ENCODE data around the gene BCAM.
"Not testable (repeated sequence)": the region's sequence is repeated elsewhere in the genome, so short reads cannot be mapped to it uniquely, and the experiment has no call there.

The BCAM gene

GRCh38 chr19:44856421-44857083 lies 47.6 kb downstream of the BCAM start:
- TF ChIP-seq CTCF (IDR thresholded peaks at IDR 0.05; ENCODE audit: low read length), result no peak
- no peak for TF ChIP-seq EZH2 (IDR thresholded peaks at IDR 0.05; ENCODE audit: borderline replicate concordance, low read length)
- Histone ChIP-seq H4K20me1 (ENCODE audit: insufficient read depth, low read length) (no peaks in the 10 kb centered on the region), H3F3A (ENCODE audit: insufficient read depth, low read length) (no peaks in the 10 kb centered on the region), H3K9ac (ENCODE audit: low read length) (no peak overlapping the region), H3K9me2 (ENCODE audit: low read depth, low read length) (no peaks in the 10 kb centered on the region), H3K4me2 (ENCODE audit: low read length) (no peak overlapping the region), H3K4me3 (ENCODE audit: low read depth, low read length, poor library complexity, severe bottlenecking) (no peak overlapping the region), H3K27ac (ENCODE audit: low read depth, low read length, poor library complexity, severe bottlenecking) (no peak overlapping the region), H3K9me3 (ENCODE audit: low read length) (no peaks in the 10 kb centered on the region), H2AFZ (ENCODE audit: low read length) (no peak overlapping the region), H3K36me3 (ENCODE audit: insufficient read depth, low read length) (no peaks in the 10 kb centered on the region), H3K79me2 (ENCODE audit: insufficient read depth, low read length) (no peaks in the 10 kb centered on the region), H3K27me3 (ENCODE audit: insufficient read depth, low read length) (no peaks in the 10 kb centered on the region; the same call in 1 of the 2 replicates), H3K4me1 (ENCODE audit: insufficient read depth, low read length, severe bottlenecking) (no peaks in the 10 kb centered on the region)

- H3K79me2 ChIP-seq (ENCODE audit: insufficient read depth, low read length), result no peaks in the 10 kb centered on the region
- no peak overlapping the region for H2AFZ ChIP-seq (ENCODE audit: low read length)
- no peaks in the 10 kb centered on the region for H3K9me3 ChIP-seq (ENCODE audit: low read length)
- H3K4me3 ChIP-seq (ENCODE audit: low read depth, low read length, poor library complexity, severe bottlenecking), result no peak overlapping the region
- no peaks in the 10 kb centered on the region for H3F3A ChIP-seq (ENCODE audit: insufficient read depth, low read length)
- no peak overlapping the region for H3K27ac ChIP-seq (ENCODE audit: low read depth, low read length, poor library complexity, severe bottlenecking)
- H3K9ac ChIP-seq (ENCODE audit: low read length), result no peak overlapping the region
- H3K27me3 ChIP-seq (ENCODE audit: insufficient read depth, low read length), result no peaks in the 10 kb centered on the region; the same call in 1 of the 2 replicates
- no peaks in the 10 kb centered on the region for H3K4me1 ChIP-seq (ENCODE audit: insufficient read depth, low read length, severe bottlenecking)
- H3K9me2 ChIP-seq (ENCODE audit: low read depth, low read length), result no peaks in the 10 kb centered on the region
- no peaks in the 10 kb centered on the region for H3K36me3 ChIP-seq (ENCODE audit: insufficient read depth, low read length)
- no peak for TF ChIP-seq CTCF (IDR thresholded peaks at IDR 0.05; ENCODE audit: low read length)
- TF ChIP-seq EZH2 (IDR thresholded peaks at IDR 0.05; ENCODE audit: borderline replicate concordance, low read length), result no peak
- H3K4me2 ChIP-seq (ENCODE audit: low read length), result no peak overlapping the region
- no peaks in the 10 kb centered on the region for H4K20me1 ChIP-seq (ENCODE audit: insufficient read depth, low read length)
Observed at GRCh38 chr19:44857837-44858236, 48.9 kb downstream of the BCAM start.

GRCh38 chr19:44861576-44861975 lies 52.7 kb downstream of the BCAM start:
- H3K9me2 ChIP-seq (ENCODE audit: low read depth, low read length); H2AFZ ChIP-seq (ENCODE audit: low read length); H3K27me3 ChIP-seq (ENCODE audit: insufficient read depth, low read length); H3K9me3 ChIP-seq (ENCODE audit: low read length); H3K4me1 ChIP-seq (ENCODE audit: insufficient read depth, low read length, severe bottlenecking); H4K20me1 ChIP-seq (ENCODE audit: insufficient read depth, low read length); H3K9ac ChIP-seq (ENCODE audit: low read length); H3K36me3 ChIP-seq (ENCODE audit: insufficient read depth, low read length); H3K4me3 ChIP-seq (ENCODE audit: low read depth, low read length, poor library complexity, severe bottlenecking); H3K4me2 ChIP-seq (ENCODE audit: low read length); H3K79me2 ChIP-seq (ENCODE audit: insufficient read depth, low read length); H3K27ac ChIP-seq (ENCODE audit: low read depth, low read length, poor library complexity, severe bottlenecking); H3F3A ChIP-seq (ENCODE audit: insufficient read depth, low read length): not testable (repeated sequence)

- no peaks in the 10 kb centered on the region for H3K9me2 ChIP-seq (ENCODE audit: low read depth, low read length)
- H3K9me3 ChIP-seq (ENCODE audit: low read length), result no peaks in the 10 kb centered on the region
- no peak overlapping the region for H3K4me3 ChIP-seq (ENCODE audit: low read depth, low read length, poor library complexity, severe bottlenecking)
- no peaks in the 10 kb centered on the region for H4K20me1 ChIP-seq (ENCODE audit: insufficient read depth, low read length)
- no peaks in the 10 kb centered on the region for H3K27me3 ChIP-seq (ENCODE audit: insufficient read depth, low read length)
- no peaks in the 10 kb centered on the region for H3K4me1 ChIP-seq (ENCODE audit: insufficient read depth, low read length, severe bottlenecking)
- no peak overlapping the region for H3K27ac ChIP-seq (ENCODE audit: low read depth, low read length, poor library complexity, severe bottlenecking)
- no peak overlapping the region for H2AFZ ChIP-seq (ENCODE audit: low read length)
- no peak for TF ChIP-seq EZH2 (IDR thresholded peaks at IDR 0.05; ENCODE audit: borderline replicate concordance, low read length)
- TF ChIP-seq CTCF (IDR thresholded peaks at IDR 0.05; ENCODE audit: low read length), result no peak
- H3K4me2 ChIP-seq (ENCODE audit: low read length), result no peak overlapping the region
- no peaks in the 10 kb centered on the region for H3K36me3 ChIP-seq (ENCODE audit: insufficient read depth, low read length)
- H3K79me2 ChIP-seq (ENCODE audit: insufficient read depth, low read length), result no peaks in the 10 kb centered on the region
- H3K9ac ChIP-seq (ENCODE audit: low read length), result no peak overlapping the region
- H3F3A ChIP-seq (ENCODE audit: insufficient read depth, low read length), result no peaks in the 10 kb centered on the region
Observed at GRCh38 chr19:44863990-44864389, 55.1 kb downstream of the BCAM start.
